Measurements from ENCODE around the gene FETUB.

Gene FETUB

DNA sequence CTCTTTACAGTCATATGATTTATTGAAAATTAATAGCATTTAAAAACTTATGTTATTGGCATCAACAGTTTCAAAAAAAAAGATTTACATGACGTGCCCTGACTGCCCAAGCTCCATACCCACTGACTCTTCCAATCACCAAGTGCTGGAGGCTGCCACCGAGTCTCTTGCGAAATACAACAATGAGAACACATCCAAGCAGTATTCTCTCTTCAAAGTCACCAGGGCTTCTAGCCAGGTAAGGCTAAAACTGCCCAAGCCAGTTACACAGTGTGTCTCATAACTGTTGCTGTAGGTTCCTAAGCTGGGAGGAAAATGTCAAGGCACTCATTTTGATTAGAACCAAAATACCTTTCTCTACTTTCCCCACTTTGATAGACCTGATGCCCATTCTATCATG lies 4.5 kb downstream of the FETUB start:
- CTCF ChIA-PET, result no interaction called here
- POLR2A ChIA-PET, result no interaction called here
- H3K4me1 ChIP-seq (ENCODE audit: control insufficient read depth, insufficient read depth, low read length), result no peaks in the 10 kb centered on the region

GRCh38 chr3:186646106-186646505 lies 5.9 kb downstream of the FETUB start:
- Histone ChIP-seq H3K36me3 (ENCODE audit: control insufficient read depth in 2 of 2, insufficient read depth in 1 of 2, low read length in 2 of 2) (no peaks in the 10 kb centered on the region), H3K27ac (ENCODE audit: extremely low read depth, low read depth, low read length) (no peak overlapping the region), H3K9me3 (ENCODE audit: control insufficient read depth, insufficient read depth, low read depth, low read length) (no peaks in the 10 kb centered on the region), H3K4me3 (ENCODE audit: low read depth, low read length) (no peak overlapping the region), H3K4me1 (ENCODE audit: control insufficient read depth, insufficient read depth, low read length) (no peaks in the 10 kb centered on the region)
- ChIA-PET POLR2A (interaction anchor here (0.6 kb wide), 1 partner anchor 1064 kb away, joined by 3 read pairs; no protein-coding TSS in a partner anchor), CTCF (no interaction called here)
- TF ChIP-seq ZNF280D (tag by site-specific recombination; IDR thresholded peaks at IDR 0.05), result no peak
- TF ChIP-seq ZNF157 (tag by site-specific recombination; IDR thresholded peaks at IDR 0.05), result no peak
- no peak for TF ChIP-seq MEIS1 (CRISPR knock-in tag; IDR thresholded peaks at IDR 0.05; ENCODE audit: borderline replicate concordance)
- no peak for TF ChIP-seq ZNF433 (tag by site-specific recombination; IDR thresholded peaks at IDR 0.05; ENCODE audit: low read depth)
- TF ChIP-seq EGR2 (tag by site-specific recombination; IDR thresholded peaks at IDR 0.05; ENCODE audit: low read depth), result no peak
- no peak for TF ChIP-seq ZNF596 (tag by site-specific recombination; IDR thresholded peaks at IDR 0.05)
- TF ChIP-seq, protein P1, sequence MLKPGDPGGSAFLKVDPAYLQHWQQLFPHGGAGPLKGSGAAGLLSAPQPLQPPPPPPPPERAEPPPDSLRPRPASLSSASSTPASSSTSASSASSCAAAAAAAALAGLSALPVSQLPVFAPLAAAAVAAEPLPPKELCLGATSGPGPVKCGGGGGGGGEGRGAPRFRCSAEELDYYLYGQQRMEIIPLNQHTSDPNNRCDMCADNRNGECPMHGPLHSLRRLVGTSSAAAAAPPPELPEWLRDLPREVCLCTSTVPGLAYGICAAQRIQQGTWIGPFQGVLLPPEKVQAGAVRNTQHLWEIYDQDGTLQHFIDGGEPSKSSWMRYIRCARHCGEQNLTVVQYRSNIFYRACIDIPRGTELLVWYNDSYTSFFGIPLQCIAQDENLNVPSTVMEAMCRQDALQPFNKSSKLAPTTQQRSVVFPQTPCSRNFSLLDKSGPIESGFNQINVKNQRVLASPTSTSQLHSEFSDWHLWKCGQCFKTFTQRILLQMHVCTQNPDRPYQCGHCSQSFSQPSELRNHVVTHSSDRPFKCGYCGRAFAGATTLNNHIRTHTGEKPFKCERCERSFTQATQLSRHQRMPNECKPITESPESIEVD (tag by site-specific recombination; IDR thresholded peaks at IDR 0.05), result no peak
- no peak for TF ChIP-seq ZNF777 (tag by site-specific recombination; IDR thresholded peaks at IDR 0.05; ENCODE audit: borderline replicate concordance)
- no peak for TF ChIP-seq ZFP3 (tag by site-specific recombination; IDR thresholded peaks at IDR 0.05; ENCODE audit: low read depth)
- TF ChIP-seq INSM2 (tag by site-specific recombination; IDR thresholded peaks at IDR 0.05), result no peak
- no peak for TF ChIP-seq HOXD13 (CRISPR knock-in tag; IDR thresholded peaks at IDR 0.05; ENCODE audit: borderline replicate concordance)
- TF ChIP-seq, protein P2, sequence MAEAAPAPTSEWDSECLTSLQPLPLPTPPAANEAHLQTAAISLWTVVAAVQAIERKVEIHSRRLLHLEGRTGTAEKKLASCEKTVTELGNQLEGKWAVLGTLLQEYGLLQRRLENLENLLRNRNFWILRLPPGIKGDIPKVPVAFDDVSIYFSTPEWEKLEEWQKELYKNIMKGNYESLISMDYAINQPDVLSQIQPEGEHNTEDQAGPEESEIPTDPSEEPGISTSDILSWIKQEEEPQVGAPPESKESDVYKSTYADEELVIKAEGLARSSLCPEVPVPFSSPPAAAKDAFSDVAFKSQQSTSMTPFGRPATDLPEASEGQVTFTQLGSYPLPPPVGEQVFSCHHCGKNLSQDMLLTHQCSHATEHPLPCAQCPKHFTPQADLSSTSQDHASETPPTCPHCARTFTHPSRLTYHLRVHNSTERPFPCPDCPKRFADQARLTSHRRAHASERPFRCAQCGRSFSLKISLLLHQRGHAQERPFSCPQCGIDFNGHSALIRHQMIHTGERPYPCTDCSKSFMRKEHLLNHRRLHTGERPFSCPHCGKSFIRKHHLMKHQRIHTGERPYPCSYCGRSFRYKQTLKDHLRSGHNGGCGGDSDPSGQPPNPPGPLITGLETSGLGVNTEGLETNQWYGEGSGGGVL (tag by site-specific recombination; IDR thresholded peaks at IDR 0.05), result no peak
- TF ChIP-seq ZBTB49 (tag by site-specific recombination; IDR thresholded peaks at IDR 0.05; ENCODE audit: low read depth), result no peak
- no peak for TF ChIP-seq ZNF510 (tag by site-specific recombination; IDR thresholded peaks at IDR 0.05; ENCODE audit: insufficient replicate concordance)
- TF ChIP-seq ZNF16 (tag by site-specific recombination; IDR thresholded peaks at IDR 0.05; ENCODE audit: low read depth), result no peak
- TF ChIP-seq KLF9 (tag by site-specific recombination; IDR thresholded peaks at IDR 0.05; ENCODE audit: low read depth), result no peak
- TF ChIP-seq, protein P3, sequence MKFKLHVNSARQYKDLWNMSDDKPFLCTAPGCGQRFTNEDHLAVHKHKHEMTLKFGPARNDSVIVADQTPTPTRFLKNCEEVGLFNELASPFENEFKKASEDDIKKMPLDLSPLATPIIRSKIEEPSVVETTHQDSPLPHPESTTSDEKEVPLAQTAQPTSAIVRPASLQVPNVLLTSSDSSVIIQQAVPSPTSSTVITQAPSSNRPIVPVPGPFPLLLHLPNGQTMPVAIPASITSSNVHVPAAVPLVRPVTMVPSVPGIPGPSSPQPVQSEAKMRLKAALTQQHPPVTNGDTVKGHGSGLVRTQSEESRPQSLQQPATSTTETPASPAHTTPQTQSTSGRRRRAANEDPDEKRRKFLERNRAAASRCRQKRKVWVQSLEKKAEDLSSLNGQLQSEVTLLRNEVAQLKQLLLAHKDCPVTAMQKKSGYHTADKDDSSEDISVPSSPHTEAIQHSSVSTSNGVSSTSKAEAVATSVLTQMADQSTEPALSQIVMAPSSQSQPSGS (tag by site-specific recombination; IDR thresholded peaks at IDR 0.05; ENCODE audit: low read depth), result no peak
- no peak for TF ChIP-seq ZNF791 (tag by site-specific recombination; IDR thresholded peaks at IDR 0.05)

More for the DNA sequence above, 4.5 kb downstream of the FETUB start:
- TF ChIP-seq ZBTB6 (tag by site-specific recombination; IDR thresholded peaks at IDR 0.05), result no peak
- 0 out of 2 replicates have a peak, but pooled peaks have one; percentile 41 for TF ChIP-seq PRDM1 (tag by site-specific recombination; IDR thresholded peaks at IDR 0.05)
- Histone ChIP-seq H3K4me3 (ENCODE audit: low read depth, low read length) (no peak overlapping the region), H3K9me3 (ENCODE audit: control insufficient read depth, insufficient read depth, low read depth, low read length) (no peaks in the 10 kb centered on the region), H3K36me3 (ENCODE audit: control insufficient read depth in 2 of 2, insufficient read depth in 1 of 2, low read length in 2 of 2) (no peaks in the 10 kb centered on the region), H3K27ac (ENCODE audit: extremely low read depth, low read depth, low read length) (no peak overlapping the region)
